ENCODE measurements around the gene SH3RF1. TPM values are rescaled to one million over a fixed set of nuclear protein-coding genes. Genes with fewer than 3 reads are reported as not detected.

The SH3RF1 gene
- total RNA-seq, 1 experiment from 2014 or later = 16.6 TPM

DNA sequence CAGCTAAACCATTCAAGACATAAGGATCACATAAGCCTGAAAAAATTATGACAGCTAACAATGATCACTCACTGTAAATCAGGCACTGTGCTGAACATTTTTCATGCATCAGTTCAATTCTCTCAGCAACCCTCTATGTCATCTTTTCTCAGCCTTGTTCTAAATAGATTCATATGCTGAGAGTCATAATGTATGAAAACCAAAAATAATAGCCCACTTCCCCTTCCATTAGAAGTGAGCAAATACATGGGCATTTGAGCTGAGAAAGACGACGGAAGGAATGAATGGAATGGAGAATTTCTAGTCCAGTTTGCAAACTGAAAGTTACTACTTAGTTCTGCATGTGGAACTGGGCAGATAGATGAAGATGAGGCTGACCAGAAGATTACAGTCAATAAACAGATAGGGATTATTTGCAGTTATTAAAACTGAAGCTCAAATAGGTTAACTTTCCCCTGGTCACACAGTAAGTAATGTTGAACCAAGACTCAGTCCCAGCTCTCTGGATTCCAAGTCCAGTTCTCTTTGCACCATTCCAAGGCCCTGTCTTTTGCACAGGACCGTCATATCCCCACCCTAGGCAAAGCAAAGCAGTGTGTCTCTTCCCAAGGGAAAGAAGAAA is 1.6 kb upstream of the SH3RF1 start:
- ChIA-PET POLR2A (interaction anchor here (0.7 to 1.2 kb wide), 2 partner anchors 209 to 262 kb away, joined by 3 to 4 read pairs; partner anchors contain the start of gene CBR4), CTCF (interaction anchor here (1.6 kb wide), 1 partner anchor 14 kb away, joined by 3 read pairs; no protein-coding TSS in a partner anchor)
- Mint-ChIP-seq H3K36me3 (no peaks in the 10 kb centered on the region), H3K4me1 (peaks cover 42% of the 10 kb centered on the region), H3K4me3 (peak overlapping the region; percentile 80), H3K27ac (no peak overlapping the region), H3K9me3 (no peaks in the 10 kb centered on the region), H3K27me3 (ENCODE audit: low read depth) (peaks cover 10% of the 10 kb centered on the region)
- ATAC-seq (no peak), DNase-seq (ENCODE audit: low spot score) (no peak)
- no peak for TF ChIP-seq GABPB1 (CRISPR knock-in tag; IDR thresholded peaks at IDR 0.05)

DNA sequence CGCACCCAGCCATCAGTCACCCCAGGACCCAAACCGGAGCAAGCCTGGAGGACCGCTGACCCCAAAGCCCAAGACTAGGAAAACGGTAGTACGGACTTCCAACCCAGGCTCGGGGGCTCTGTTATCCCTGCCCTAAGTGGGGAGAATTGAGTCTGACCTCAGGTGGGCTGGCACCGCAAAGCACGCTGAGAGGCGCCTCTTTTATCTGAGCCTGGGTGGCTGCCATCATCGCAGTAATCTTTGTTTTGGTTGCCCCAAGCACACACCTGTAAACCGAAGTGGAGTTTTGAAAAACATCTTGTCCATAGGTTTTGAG is 894 bp upstream of the SH3RF1 start:
- no peaks in the 10 kb centered on the region for H3K36me3 Mint-ChIP-seq
- H3K27ac Mint-ChIP-seq = no peak overlapping the region
- CTCF ChIA-PET = interaction anchor here (1.6 kb wide), 1 partner anchor 15 kb away, joined by 3 read pairs; no protein-coding TSS in a partner anchor
- TF ChIP-seq, protein P1, sequence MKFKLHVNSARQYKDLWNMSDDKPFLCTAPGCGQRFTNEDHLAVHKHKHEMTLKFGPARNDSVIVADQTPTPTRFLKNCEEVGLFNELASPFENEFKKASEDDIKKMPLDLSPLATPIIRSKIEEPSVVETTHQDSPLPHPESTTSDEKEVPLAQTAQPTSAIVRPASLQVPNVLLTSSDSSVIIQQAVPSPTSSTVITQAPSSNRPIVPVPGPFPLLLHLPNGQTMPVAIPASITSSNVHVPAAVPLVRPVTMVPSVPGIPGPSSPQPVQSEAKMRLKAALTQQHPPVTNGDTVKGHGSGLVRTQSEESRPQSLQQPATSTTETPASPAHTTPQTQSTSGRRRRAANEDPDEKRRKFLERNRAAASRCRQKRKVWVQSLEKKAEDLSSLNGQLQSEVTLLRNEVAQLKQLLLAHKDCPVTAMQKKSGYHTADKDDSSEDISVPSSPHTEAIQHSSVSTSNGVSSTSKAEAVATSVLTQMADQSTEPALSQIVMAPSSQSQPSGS (CRISPR knock-in tag; IDR thresholded peaks at IDR 0.05; ENCODE audit: borderline replicate concordance, low read depth) = no peak
- no peak for TF ChIP-seq NR3C1 (CRISPR knock-in tag; conservative IDR thresholded peaks at IDR 0.05; ENCODE audit: low read depth)
- TF ChIP-seq PRRX2 (CRISPR knock-in tag; IDR thresholded peaks at IDR 0.05) = no peak
- TF ChIP-seq, protein P2, sequence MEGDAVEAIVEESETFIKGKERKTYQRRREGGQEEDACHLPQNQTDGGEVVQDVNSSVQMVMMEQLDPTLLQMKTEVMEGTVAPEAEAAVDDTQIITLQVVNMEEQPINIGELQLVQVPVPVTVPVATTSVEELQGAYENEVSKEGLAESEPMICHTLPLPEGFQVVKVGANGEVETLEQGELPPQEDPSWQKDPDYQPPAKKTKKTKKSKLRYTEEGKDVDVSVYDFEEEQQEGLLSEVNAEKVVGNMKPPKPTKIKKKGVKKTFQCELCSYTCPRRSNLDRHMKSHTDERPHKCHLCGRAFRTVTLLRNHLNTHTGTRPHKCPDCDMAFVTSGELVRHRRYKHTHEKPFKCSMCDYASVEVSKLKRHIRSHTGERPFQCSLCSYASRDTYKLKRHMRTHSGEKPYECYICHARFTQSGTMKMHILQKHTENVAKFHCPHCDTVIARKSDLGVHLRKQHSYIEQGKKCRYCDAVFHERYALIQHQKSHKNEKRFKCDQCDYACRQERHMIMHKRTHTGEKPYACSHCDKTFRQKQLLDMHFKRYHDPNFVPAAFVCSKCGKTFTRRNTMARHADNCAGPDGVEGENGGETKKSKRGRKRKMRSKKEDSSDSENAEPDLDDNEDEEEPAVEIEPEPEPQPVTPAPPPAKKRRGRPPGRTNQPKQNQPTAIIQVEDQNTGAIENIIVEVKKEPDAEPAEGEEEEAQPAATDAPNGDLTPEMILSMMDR (IDR thresholded peaks at IDR 0.05) = no peak
- TF ChIP-seq SMAD3 (CRISPR knock-in tag; IDR thresholded peaks at IDR 0.05; ENCODE audit: borderline replicate concordance) = no peak
- TF ChIP-seq TEAD4 (CRISPR knock-in tag; IDR thresholded peaks at IDR 0.05) = no peak
- no peak for TF ChIP-seq ZNF317 (CRISPR knock-in tag; IDR thresholded peaks at IDR 0.05; ENCODE audit: borderline replicate concordance, low read depth)
- TF ChIP-seq, protein P3, sequence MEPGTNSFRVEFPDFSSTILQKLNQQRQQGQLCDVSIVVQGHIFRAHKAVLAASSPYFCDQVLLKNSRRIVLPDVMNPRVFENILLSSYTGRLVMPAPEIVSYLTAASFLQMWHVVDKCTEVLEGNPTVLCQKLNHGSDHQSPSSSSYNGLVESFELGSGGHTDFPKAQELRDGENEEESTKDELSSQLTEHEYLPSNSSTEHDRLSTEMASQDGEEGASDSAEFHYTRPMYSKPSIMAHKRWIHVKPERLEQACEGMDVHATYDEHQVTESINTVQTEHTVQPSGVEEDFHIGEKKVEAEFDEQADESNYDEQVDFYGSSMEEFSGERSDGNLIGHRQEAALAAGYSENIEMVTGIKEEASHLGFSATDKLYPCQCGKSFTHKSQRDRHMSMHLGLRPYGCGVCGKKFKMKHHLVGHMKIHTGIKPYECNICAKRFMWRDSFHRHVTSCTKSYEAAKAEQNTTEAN (CRISPR knock-in tag; IDR thresholded peaks at IDR 0.05) = no peak
- TF ChIP-seq NR1H2 (CRISPR knock-in tag; IDR thresholded peaks at IDR 0.05) = no peak
- TF ChIP-seq, protein P4, sequence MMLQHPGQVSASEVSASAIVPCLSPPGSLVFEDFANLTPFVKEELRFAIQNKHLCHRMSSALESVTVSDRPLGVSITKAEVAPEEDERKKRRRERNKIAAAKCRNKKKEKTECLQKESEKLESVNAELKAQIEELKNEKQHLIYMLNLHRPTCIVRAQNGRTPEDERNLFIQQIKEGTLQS (CRISPR knock-in tag; conservative IDR thresholded peaks at IDR 0.05) = no peak
- TF ChIP-seq, protein P5, sequence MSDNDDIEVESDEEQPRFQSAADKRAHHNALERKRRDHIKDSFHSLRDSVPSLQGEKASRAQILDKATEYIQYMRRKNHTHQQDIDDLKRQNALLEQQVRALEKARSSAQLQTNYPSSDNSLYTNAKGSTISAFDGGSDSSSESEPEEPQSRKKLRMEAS (CRISPR knock-in tag; IDR thresholded peaks at IDR 0.05) = no peak
- peaks cover 44% of the 10 kb centered on the region for H3K4me1 Mint-ChIP-seq
- H3K27me3 Mint-ChIP-seq (ENCODE audit: low read depth) = peaks cover 10% of the 10 kb centered on the region
- DNase-seq (ENCODE audit: low spot score) (no peak), ATAC-seq (peak; percentile 9)
- H3K9me3 Mint-ChIP-seq = no peaks in the 10 kb centered on the region
- peak overlapping the region; percentile 80 for H3K4me3 Mint-ChIP-seq
- POLR2A ChIA-PET = no interaction called here

DNA sequence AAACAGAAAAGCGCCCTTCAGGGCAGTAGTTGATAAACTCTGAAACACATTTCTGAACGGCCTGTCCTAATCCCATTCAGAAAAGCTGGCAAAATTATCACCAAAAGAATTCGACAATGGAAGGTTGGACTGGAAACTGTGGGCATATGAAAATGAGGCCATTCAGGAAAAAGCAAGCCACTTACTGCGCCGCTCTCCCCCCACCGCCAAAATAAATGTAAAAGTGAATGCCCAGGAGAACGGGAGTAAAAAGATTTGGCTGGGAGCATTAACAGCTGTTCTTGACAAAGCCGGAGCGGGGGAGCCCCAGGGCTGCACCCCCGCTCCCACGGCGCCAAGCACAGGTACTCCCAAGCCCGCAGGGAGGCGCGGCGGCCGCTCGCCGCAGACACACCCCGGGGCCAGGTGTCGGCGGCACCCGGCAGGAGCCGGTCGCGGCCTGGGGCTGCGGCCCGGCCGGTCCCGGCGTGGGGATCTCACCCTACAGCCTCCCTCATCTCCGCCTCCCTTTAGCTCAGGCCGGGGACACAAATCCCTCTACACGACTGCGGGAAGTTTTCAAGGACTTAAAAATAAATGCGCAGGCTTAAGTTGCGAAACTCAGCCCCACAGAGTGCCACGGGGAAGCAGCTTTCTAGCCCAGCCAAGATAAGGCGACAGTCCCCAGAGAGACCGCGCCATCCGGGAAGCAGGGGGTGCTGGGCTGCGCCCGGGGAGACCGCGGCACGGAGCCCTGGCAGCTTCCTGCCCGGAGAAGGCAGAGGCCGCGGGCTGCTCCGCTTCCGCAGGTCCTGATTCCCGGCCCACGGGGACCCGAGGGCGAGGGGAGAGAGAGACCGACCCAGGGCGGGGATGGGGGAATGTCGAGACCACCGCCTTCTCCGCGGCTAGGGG is 593 bp downstream of the SH3RF1 start:
- Mint-ChIP-seq H3K4me3 (peak overlapping the region; percentile 86), H3K27ac (0 out of 2 replicates have a peak overlapping the region, but pooled peaks have one; percentile 60), H3K36me3 (0 out of 2 replicates have a peak, but pooled peaks cover 2% of the 10 kb centered on the region), H3K4me1 (peaks cover 48% of the 10 kb centered on the region), H3K27me3 (ENCODE audit: low read depth) (peaks cover 10% of the 10 kb centered on the region), H3K9me3 (no peaks in the 10 kb centered on the region)
- POLR2A ChIA-PET = interaction anchor here (0.6 to 1.6 kb wide), 3 partner anchors 10 to 260 kb away, joined by 3 to 9 read pairs (median 3); partner anchors contain the start of gene CBR4
- ATAC-seq = peak; percentile 32
- CTCF ChIA-PET = interaction anchor here (1.0 to 1.3 kb wide), 2 partner anchors 10 to 42 kb away, joined by 3 read pairs; no protein-coding TSS in a partner anchor
- peak; percentile 59 for DNase-seq (ENCODE audit: low spot score)
- TF ChIP-seq SOX15 (CRISPR knock-in tag; IDR thresholded peaks at IDR 0.05) (no peak), TEAD1 (CRISPR knock-in tag; IDR thresholded peaks at IDR 0.05) (0 out of 2 replicates have a peak, but pooled peaks have one; percentile 0), GRHL2 (CRISPR knock-in tag; IDR thresholded peaks at IDR 0.05; ENCODE audit: insufficient replicate concordance, severe bottlenecking) (no peak), CREM (CRISPR knock-in tag; IDR thresholded peaks at IDR 0.05) (0 out of 2 replicates have a peak, but pooled peaks have one; percentile 29)
- TF ChIP-seq, protein P6, sequence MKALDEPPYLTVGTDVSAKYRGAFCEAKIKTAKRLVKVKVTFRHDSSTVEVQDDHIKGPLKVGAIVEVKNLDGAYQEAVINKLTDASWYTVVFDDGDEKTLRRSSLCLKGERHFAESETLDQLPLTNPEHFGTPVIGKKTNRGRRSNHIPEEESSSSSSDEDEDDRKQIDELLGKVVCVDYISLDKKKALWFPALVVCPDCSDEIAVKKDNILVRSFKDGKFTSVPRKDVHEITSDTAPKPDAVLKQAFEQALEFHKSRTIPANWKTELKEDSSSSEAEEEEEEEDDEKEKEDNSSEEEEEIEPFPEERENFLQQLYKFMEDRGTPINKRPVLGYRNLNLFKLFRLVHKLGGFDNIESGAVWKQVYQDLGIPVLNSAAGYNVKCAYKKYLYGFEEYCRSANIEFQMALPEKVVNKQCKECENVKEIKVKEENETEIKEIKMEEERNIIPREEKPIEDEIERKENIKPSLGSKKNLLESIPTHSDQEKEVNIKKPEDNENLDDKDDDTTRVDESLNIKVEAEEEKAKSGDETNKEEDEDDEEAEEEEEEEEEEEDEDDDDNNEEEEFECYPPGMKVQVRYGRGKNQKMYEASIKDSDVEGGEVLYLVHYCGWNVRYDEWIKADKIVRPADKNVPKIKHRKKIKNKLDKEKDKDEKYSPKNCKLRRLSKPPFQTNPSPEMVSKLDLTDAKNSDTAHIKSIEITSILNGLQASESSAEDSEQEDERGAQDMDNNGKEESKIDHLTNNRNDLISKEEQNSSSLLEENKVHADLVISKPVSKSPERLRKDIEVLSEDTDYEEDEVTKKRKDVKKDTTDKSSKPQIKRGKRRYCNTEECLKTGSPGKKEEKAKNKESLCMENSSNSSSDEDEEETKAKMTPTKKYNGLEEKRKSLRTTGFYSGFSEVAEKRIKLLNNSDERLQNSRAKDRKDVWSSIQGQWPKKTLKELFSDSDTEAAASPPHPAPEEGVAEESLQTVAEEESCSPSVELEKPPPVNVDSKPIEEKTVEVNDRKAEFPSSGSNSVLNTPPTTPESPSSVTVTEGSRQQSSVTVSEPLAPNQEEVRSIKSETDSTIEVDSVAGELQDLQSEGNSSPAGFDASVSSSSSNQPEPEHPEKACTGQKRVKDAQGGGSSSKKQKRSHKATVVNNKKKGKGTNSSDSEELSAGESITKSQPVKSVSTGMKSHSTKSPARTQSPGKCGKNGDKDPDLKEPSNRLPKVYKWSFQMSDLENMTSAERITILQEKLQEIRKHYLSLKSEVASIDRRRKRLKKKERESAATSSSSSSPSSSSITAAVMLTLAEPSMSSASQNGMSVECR (CRISPR knock-in tag; IDR thresholded peaks at IDR 0.05; ENCODE audit: borderline replicate concordance) = 0 out of 2 replicates have a peak, but pooled peaks have one; percentile 65
- TF ChIP-seq, protein P7, sequence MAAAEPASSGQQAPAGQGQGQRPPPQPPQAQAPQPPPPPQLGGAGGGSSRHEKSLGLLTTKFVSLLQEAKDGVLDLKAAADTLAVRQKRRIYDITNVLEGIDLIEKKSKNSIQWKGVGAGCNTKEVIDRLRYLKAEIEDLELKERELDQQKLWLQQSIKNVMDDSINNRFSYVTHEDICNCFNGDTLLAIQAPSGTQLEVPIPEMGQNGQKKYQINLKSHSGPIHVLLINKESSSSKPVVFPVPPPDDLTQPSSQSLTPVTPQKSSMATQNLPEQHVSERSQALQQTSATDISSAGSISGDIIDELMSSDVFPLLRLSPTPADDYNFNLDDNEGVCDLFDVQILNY (CRISPR knock-in tag; IDR thresholded peaks at IDR 0.05) = no peak
